GM23338 (cell line): ENCODE data around the gene PKD2. TPM values are rescaled to one million over a fixed set of nuclear protein-coding genes. Genes with fewer than 3 reads are reported as not detected.

Experiments used
- ATAC-seq: fragments of 200-7000 bp; cut with Tn5 transposase; 3 replicates; pipeline ENCODE4 v1.9.1; 2020
- DNase-seq: peaks from one replicate; pipeline ENCODE4 v3.0.0-alpha.2; 2015; ENCODE audit warnings: low spot score
- H2AFZ ChIP-seq: fragments of 200-600 bp; sonication (generic); 2 replicates; pipeline ENCODE4 v1.8.0; 2016; ENCODE audit warnings: antibody characterized with exemption, mild to moderate bottlenecking, moderate library complexity
- H3F3A ChIP-seq: fragments of 200-600 bp; sonication (generic); replicated peaks from 2 replicates; pipeline ENCODE4 v1.8.0; 2017; ENCODE audit warnings: antibody characterized with exemption, mixed run types, low read depth
- H3K27ac ChIP-seq: fragments of 200-600 bp; sonication (generic); 2 replicates; pipeline ENCODE4 v1.6.1; 2016; ENCODE audit warnings: low read depth
- H3K27me3 ChIP-seq: fragments of 200-600 bp; sonication (generic); 2 replicates; pipeline ENCODE4 v1.8.0; 2016; ENCODE audit warnings: mild to moderate bottlenecking, mixed run types, moderate library complexity; ENCODE audit not compliant: insufficient read depth
- H3K36me3 ChIP-seq: fragments of 200-600 bp; sonication (generic); 2 replicates; pipeline ENCODE4 v1.8.0; 2016; ENCODE audit warnings: mild to moderate bottlenecking; ENCODE audit not compliant: insufficient read depth
- H3K4me1 ChIP-seq: fragments of 200-600 bp; sonication (generic); 2 replicates; pipeline ENCODE4 v1.8.0; 2016; ENCODE audit warnings: mild to moderate bottlenecking, moderate library complexity; ENCODE audit not compliant: insufficient read depth
- H3K4me2 ChIP-seq: fragments of 200-600 bp; sonication (generic); 2 replicates; pipeline ENCODE4 v1.7.1; 2017; ENCODE audit warnings: mixed run types
- H3K4me3 ChIP-seq: fragments of 200-600 bp; sonication (generic); 2 replicates; pipeline ENCODE4 v1.6.1; 2016; ENCODE audit warnings: mixed run types
- H3K79me2 ChIP-seq: fragments of 200-600 bp; sonication (generic); replicated peaks from 2 replicates; pipeline ENCODE4 v1.8.0; 2017; ENCODE audit warnings: mild to moderate bottlenecking; ENCODE audit not compliant: insufficient read depth
- H3K9me2 ChIP-seq: fragments of 200-600 bp; sonication (generic); 2 replicates; pipeline ENCODE4 v1.8.0; 2017; ENCODE audit not compliant: insufficient read depth
- H4K20me1 ChIP-seq: fragments of 200-600 bp; sonication (generic); replicated peaks from 2 replicates; pipeline ENCODE4 v1.8.0; 2017; ENCODE audit warnings: mild to moderate bottlenecking; ENCODE audit not compliant: insufficient read depth
- H3K27ac Mint-ChIP-seq: 2 replicates; pipeline ENCODE4 v1.8.0; 2020; ENCODE audit warnings: inconsistent platforms, mild to moderate bottlenecking, moderate library complexity, mixed read lengths
- H3K27me3 Mint-ChIP-seq: 3 replicates; pipeline ENCODE4 v1.8.0; 2022; ENCODE audit warnings: low read depth, mild to moderate bottlenecking, moderate library complexity, mixed read lengths, inconsistent platforms; ENCODE audit not compliant: insufficient read depth, poor library complexity
- H3K36me3 Mint-ChIP-seq: 3 replicates; pipeline ENCODE4 v1.8.0; 2021; ENCODE audit warnings: low read depth, mild to moderate bottlenecking, inconsistent platforms, moderate library complexity, mixed read lengths
- H3K4me1 Mint-ChIP-seq: 3 replicates; pipeline ENCODE4 v1.8.0; 2020; ENCODE audit warnings: mild to moderate bottlenecking, inconsistent platforms, mixed read lengths
- H3K4me3 Mint-ChIP-seq: 3 replicates; pipeline ENCODE4 v1.8.0; 2021; ENCODE audit warnings: moderate library complexity, mild to moderate bottlenecking, inconsistent platforms, mixed read lengths
- H3K9me3 Mint-ChIP-seq: 3 replicates; pipeline ENCODE4 v1.8.0; 2020; ENCODE audit warnings: moderate library complexity, mild to moderate bottlenecking, inconsistent platforms, mixed read lengths
- CREB1 ChIP-seq: fragments of 250-450 bp; sonication (Bioruptor Pico); IDR thresholded peaks from 2 replicates; pipeline ENCODE4 v1.5.0; 2020; ENCODE audit warnings: low read depth, mild to moderate bottlenecking, moderate library complexity
- EZH2 ChIP-seq: fragments of 200-600 bp; sonication (generic); IDR thresholded peaks from one replicate; pipeline ENCODE4 v1.8.0; 2017; ENCODE audit warnings: antibody characterized with exemption, mild to moderate bottlenecking, low read depth; ENCODE audit not compliant: unreplicated experiment
- EZH2phosphoT487 ChIP-seq: fragments of 200-600 bp; sonication (generic); IDR thresholded peaks from one replicate; pipeline ENCODE4 v1.8.1; 2018; ENCODE audit warnings: antibody characterized with exemption; ENCODE audit not compliant: unreplicated experiment
- JUNB ChIP-seq: IDR thresholded peaks from one replicate; pipeline ENCODE4 v1.6.1; 2016; ENCODE audit warnings: antibody characterized with exemption; ENCODE audit not compliant: unreplicated experiment
- NANOG ChIP-seq: IDR thresholded peaks from 2 replicates; pipeline ENCODE4 v1.6.1; 2016; ENCODE audit warnings: antibody characterized with exemption, borderline replicate concordance
- POLR2AphosphoS5 ChIP-seq: IDR thresholded peaks from 2 replicates; pipeline ENCODE4 v1.6.1; 2016; ENCODE audit warnings: antibody characterized with exemption, low read depth
- STAT1 ChIP-seq: IDR thresholded peaks from one replicate; pipeline ENCODE4 v1.6.1; 2016; ENCODE audit warnings: antibody characterized with exemption; ENCODE audit not compliant: unreplicated experiment
- ZNF331 ChIP-seq: fragments of 250-450 bp; sonication (Bioruptor Pico); IDR thresholded peaks from 2 replicates; pipeline ENCODE4 v1.5.0; 2020; ENCODE audit warnings: low read depth, mild to moderate bottlenecking, moderate library complexity
- polyA plus RNA-seq: library from polyadenylated mRNA; unstranded; fragments of >200 nt; fragmentation: Nextera tagmentation; extraction: Ambion mirVana; gene quantifications from 2 replicates; pipeline ENCODE4 v1.2.1, GENCODE V29; 2016
- total RNA-seq: library from RNA; depleted of rRNA; stranded (reverse); fragments of >200 nt; shearing (Covaris generic); gene quantifications from 2 replicates; pipeline ENCODE4 v1.2.3, GENCODE V29; 2014
- TF ChIP-seq, protein P1 (sequence below): IDR thresholded peaks from one replicate; pipeline ENCODE4 v1.6.1; 2018; ENCODE audit warnings: antibody characterized with exemption; ENCODE audit not compliant: unreplicated experiment
- TF ChIP-seq, protein P2 (sequence below), 2 experiments: fragments of 200-600 bp in 1 of 2; sonication (generic) in 1 of 2; conservative IDR thresholded peaks; 2 replicates each; pipeline versions ENCODE4 v1.5.1 to v1.6.1; 2016 to 2017; ENCODE audit warnings: antibody characterized with exemption in 2 of 2, low read depth in 2 of 2, mild to moderate bottlenecking in 2 of 2, moderate library complexity in 1 of 2
- TF ChIP-seq, protein P3 (sequence below): fragments of 250-450 bp; sonication (Bioruptor Pico); IDR thresholded peaks from 2 replicates; pipeline ENCODE4 v1.5.0; 2020; ENCODE audit warnings: mild to moderate bottlenecking, moderate library complexity
- TF ChIP-seq, protein P4 (sequence below): IDR thresholded peaks from 2 replicates; pipeline ENCODE4 v1.6.1; 2016; ENCODE audit warnings: antibody characterized with exemption

PKD2 gene
- total and polyA plus RNA-seq, 2 experiments from 2014 or later: 17.9 to 45.3 TPM

DNA sequence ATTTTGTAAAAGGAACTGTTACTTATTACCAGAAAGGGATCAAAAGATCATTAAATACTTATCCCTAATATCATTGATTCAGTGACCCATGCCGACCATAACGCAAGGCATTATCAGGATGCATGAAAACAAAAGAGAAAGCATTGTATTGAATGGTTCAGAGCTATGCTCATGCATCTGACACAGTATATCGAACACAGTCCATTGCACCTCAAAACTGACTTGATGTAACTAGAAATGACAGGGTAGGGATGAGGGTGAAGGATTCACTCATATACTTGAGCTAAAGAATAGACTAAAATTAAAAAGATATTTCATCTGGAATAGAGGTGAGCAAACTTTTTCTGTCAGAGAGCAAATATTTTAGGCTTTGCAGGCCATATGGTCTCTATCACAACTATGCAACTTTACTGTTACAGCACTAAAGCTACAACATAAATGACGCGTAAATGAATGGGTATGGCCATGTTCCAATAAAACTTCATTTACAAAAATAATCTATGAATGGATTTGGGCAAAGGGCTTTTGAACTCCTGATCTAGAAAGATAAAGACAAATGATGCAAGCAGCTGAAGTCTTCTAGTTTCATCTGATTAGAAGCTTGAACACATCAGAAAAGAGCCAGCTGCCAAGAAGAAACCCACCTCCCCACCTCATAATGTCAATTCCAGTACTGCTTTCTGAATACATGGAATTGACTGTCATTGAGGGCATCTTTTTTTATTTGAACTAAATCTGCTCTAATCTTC, 44.9 kb upstream of the PKD2 start:
- Mint-ChIP-seq H3K36me3 (no peaks in the 10 kb centered on the region), H3K27me3 (peaks cover 3% of the 10 kb centered on the region), H3K27ac (no peak overlapping the region), H3K4me1 (no peaks in the 10 kb centered on the region; the same call in 2 of the 3 replicates), H3K9me3 (peaks cover 2% of the 10 kb centered on the region; the same call in 1 of the 3 replicates), H3K4me3 (no peak overlapping the region)
- no peak overlapping the region for H2AFZ ChIP-seq
- DNase-seq: no peak
- no peaks in the 10 kb centered on the region for H3F3A ChIP-seq
- ATAC-seq: no peak
- H4K20me1 ChIP-seq: no peaks in the 10 kb centered on the region
- H3K9me2 ChIP-seq: no peaks in the 10 kb centered on the region
- no peak overlapping the region for H3K27ac ChIP-seq
- TF ChIP-seq CREB1 (CRISPR knock-in tag) (no peak), EZH2 (no peak), JUNB (no peak), EZH2phosphoT487 (no peak), POLR2AphosphoS5 (no peak), STAT1 (no peak), NANOG (no peak), ZNF331 (CRISPR knock-in tag) (no peak)
- TF ChIP-seq, protein P1, sequence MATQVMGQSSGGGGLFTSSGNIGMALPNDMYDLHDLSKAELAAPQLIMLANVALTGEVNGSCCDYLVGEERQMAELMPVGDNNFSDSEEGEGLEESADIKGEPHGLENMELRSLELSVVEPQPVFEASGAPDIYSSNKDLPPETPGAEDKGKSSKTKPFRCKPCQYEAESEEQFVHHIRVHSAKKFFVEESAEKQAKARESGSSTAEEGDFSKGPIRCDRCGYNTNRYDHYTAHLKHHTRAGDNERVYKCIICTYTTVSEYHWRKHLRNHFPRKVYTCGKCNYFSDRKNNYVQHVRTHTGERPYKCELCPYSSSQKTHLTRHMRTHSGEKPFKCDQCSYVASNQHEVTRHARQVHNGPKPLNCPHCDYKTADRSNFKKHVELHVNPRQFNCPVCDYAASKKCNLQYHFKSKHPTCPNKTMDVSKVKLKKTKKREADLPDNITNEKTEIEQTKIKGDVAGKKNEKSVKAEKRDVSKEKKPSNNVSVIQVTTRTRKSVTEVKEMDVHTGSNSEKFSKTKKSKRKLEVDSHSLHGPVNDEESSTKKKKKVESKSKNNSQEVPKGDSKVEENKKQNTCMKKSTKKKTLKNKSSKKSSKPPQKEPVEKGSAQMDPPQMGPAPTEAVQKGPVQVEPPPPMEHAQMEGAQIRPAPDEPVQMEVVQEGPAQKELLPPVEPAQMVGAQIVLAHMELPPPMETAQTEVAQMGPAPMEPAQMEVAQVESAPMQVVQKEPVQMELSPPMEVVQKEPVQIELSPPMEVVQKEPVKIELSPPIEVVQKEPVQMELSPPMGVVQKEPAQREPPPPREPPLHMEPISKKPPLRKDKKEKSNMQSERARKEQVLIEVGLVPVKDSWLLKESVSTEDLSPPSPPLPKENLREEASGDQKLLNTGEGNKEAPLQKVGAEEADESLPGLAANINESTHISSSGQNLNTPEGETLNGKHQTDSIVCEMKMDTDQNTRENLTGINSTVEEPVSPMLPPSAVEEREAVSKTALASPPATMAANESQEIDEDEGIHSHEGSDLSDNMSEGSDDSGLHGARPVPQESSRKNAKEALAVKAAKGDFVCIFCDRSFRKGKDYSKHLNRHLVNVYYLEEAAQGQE: no peak
- TF ChIP-seq, protein P2, sequence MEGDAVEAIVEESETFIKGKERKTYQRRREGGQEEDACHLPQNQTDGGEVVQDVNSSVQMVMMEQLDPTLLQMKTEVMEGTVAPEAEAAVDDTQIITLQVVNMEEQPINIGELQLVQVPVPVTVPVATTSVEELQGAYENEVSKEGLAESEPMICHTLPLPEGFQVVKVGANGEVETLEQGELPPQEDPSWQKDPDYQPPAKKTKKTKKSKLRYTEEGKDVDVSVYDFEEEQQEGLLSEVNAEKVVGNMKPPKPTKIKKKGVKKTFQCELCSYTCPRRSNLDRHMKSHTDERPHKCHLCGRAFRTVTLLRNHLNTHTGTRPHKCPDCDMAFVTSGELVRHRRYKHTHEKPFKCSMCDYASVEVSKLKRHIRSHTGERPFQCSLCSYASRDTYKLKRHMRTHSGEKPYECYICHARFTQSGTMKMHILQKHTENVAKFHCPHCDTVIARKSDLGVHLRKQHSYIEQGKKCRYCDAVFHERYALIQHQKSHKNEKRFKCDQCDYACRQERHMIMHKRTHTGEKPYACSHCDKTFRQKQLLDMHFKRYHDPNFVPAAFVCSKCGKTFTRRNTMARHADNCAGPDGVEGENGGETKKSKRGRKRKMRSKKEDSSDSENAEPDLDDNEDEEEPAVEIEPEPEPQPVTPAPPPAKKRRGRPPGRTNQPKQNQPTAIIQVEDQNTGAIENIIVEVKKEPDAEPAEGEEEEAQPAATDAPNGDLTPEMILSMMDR (conservative IDR thresholded peaks at IDR 0.05; ENCODE audit: low read depth in 2 of 2): no peak
- TF ChIP-seq, protein P3, sequence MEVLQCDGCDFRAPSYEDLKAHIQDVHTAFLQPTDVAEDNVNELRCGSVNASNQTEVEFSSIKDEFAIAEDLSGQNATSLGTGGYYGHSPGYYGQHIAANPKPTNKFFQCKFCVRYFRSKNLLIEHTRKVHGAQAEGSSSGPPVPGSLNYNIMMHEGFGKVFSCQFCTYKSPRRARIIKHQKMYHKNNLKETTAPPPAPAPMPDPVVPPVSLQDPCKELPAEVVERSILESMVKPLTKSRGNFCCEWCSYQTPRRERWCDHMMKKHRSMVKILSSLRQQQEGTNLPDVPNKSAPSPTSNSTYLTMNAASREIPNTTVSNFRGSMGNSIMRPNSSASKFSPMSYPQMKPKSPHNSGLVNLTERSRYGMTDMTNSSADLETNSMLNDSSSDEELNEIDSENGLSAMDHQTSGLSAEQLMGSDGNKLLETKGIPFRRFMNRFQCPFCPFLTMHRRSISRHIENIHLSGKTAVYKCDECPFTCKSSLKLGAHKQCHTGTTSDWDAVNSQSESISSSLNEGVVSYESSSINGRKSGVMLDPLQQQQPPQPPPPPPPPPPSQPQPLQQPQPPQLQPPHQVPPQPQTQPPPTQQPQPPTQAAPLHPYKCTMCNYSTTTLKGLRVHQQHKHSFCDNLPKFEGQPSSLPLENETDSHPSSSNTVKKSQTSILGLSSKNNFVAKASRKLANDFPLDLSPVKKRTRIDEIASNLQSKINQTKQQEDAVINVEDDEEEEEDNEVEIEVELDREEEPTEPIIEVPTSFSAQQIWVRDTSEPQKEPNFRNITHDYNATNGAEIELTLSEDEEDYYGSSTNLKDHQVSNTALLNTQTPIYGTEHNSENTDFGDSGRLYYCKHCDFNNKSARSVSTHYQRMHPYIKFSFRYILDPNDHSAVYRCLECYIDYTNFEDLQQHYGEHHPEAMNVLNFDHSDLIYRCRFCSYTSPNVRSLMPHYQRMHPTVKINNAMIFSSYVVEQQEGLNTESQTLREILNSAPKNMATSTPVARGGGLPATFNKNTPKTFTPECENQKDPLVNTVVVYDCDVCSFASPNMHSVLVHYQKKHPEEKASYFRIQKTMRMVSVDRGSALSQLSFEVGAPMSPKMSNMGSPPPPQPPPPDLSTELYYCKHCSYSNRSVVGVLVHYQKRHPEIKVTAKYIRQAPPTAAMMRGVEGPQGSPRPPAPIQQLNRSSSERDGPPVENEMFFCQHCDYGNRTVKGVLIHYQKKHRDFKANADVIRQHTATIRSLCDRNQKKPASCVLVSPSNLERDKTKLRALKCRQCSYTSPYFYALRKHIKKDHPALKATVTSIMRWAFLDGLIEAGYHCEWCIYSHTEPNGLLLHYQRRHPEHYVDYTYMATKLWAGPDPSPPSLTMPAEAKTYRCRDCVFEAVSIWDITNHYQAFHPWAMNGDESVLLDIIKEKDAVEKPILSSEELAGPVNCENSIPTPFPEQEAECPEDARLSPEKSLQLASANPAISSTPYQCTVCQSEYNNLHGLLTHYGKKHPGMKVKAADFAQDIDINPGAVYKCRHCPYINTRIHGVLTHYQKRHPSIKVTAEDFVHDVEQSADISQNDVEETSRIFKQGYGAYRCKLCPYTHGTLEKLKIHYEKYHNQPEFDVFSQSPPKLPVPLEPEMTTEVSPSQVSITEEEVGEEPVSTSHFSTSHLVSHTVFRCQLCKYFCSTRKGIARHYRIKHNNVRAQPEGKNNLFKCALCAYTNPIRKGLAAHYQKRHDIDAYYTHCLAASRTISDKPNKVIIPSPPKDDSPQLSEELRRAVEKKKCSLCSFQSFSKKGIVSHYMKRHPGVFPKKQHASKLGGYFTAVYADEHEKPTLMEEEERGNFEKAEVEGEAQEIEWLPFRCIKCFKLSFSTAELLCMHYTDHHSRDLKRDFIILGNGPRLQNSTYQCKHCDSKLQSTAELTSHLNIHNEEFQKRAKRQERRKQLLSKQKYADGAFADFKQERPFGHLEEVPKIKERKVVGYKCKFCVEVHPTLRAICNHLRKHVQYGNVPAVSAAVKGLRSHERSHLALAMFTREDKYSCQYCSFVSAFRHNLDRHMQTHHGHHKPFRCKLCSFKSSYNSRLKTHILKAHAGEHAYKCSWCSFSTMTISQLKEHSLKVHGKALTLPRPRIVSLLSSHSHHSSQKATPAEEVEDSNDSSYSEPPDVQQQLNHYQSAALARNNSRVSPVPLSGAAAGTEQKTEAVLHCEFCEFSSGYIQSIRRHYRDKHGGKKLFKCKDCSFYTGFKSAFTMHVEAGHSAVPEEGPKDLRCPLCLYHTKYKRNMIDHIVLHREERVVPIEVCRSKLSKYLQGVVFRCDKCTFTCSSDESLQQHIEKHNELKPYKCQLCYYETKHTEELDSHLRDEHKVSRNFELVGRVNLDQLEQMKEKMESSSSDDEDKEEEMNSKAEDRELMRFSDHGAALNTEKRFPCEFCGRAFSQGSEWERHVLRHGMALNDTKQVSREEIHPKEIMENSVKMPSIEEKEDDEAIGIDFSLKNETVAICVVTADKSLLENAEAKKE (CRISPR knock-in tag): no peak
- TF ChIP-seq, protein P4, sequence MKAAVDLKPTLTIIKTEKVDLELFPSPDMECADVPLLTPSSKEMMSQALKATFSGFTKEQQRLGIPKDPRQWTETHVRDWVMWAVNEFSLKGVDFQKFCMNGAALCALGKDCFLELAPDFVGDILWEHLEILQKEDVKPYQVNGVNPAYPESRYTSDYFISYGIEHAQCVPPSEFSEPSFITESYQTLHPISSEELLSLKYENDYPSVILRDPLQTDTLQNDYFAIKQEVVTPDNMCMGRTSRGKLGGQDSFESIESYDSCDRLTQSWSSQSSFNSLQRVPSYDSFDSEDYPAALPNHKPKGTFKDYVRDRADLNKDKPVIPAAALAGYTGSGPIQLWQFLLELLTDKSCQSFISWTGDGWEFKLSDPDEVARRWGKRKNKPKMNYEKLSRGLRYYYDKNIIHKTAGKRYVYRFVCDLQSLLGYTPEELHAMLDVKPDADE: no peak
- no peaks in the 10 kb centered on the region for H3K27me3 ChIP-seq
- no peak overlapping the region for H3K4me2 ChIP-seq
- no peak overlapping the region for H3K4me3 ChIP-seq
- H3K4me1 ChIP-seq: no peaks in the 10 kb centered on the region
- H3K36me3 ChIP-seq: no peaks in the 10 kb centered on the region
- H3K79me2 ChIP-seq: no peaks in the 10 kb centered on the region
